AG09319 (cell line): ENCODE data around the gene ANKRD53.

ENCODE experiments used
- DNase-seq: peaks from one replicate; pipeline ENCODE4 v3.0.0-alpha.2; 2010; ENCODE audit warnings: low read depth; ENCODE audit errors: extremely low read depth
- TF ChIP-seq, protein P1 (sequence below): IDR thresholded peaks from 2 replicates; pipeline ENCODE4 v1.5.1; 2011; ENCODE audit warnings: low read depth, mild to moderate bottlenecking, inconsistent platforms, low read length, moderate library complexity

Gene ANKRD53

GRCh38 chr2:70978341-70979179, at the start of gene ANKRD53:
TSS of gene ANKRD53 (plus strand) at chr2:70978630. CDS start at chr2:70978646, 16 bp downstream.
- TF ChIP-seq, protein P1, sequence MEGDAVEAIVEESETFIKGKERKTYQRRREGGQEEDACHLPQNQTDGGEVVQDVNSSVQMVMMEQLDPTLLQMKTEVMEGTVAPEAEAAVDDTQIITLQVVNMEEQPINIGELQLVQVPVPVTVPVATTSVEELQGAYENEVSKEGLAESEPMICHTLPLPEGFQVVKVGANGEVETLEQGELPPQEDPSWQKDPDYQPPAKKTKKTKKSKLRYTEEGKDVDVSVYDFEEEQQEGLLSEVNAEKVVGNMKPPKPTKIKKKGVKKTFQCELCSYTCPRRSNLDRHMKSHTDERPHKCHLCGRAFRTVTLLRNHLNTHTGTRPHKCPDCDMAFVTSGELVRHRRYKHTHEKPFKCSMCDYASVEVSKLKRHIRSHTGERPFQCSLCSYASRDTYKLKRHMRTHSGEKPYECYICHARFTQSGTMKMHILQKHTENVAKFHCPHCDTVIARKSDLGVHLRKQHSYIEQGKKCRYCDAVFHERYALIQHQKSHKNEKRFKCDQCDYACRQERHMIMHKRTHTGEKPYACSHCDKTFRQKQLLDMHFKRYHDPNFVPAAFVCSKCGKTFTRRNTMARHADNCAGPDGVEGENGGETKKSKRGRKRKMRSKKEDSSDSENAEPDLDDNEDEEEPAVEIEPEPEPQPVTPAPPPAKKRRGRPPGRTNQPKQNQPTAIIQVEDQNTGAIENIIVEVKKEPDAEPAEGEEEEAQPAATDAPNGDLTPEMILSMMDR: no peak
- DNase-seq: no peak

GRCh38 chr2:70930371-70931329, 47.8 kb upstream of the ANKRD53 start:
- TF ChIP-seq, protein P1: no peak
- no peak for DNase-seq

DNA sequence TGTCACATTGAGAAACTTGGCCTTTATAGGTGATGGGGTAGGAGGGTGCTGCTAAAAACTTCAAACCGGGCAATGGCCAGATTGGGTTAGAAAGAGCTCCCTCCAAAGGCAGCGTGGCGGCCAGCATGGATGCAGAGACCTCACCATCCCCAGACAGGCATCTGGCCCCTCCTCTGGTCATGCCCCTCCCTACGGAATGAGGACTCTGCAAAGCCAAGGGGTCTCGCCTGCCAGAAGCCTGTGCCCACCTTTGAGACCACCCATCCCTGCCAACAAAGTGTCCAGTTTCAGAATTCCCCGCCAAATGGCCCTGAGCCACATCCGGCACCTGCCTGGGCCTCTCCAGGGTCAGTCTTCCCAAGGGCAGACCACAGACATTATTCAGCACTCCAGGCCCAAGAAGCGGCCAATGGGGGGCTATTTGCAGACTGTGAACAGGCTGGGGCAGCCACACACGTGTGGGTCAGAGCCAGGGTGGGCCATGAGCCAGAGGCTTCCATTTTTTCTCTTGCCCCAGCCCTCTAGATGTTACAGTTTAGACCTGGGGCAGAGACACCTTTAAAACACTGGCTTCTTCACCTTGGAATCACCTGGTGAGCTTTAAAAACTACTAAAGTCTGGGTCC, 46.9 kb upstream of the ANKRD53 start:
- no peak for DNase-seq
- TF ChIP-seq, protein P1: no peak

- no peak for DNase-seq
- TF ChIP-seq, protein P1: no peak
Measured at GRCh38 chr2:70932631-70933230, 45.7 kb upstream of the ANKRD53 start.

- TF ChIP-seq, protein P1: no peak
- DNase-seq: no peak
Measured at GRCh38 chr2:70934981-70935380, 43.4 kb upstream of the ANKRD53 start.

GRCh38 chr2:70935468-70936164, 42.8 kb upstream of the ANKRD53 start, which contains the start of gene ATP6V1B1:
TSS of gene ATP6V1B1 (plus strand) at chr2:70935900. CDS start at chr2:70935955, 55 bp downstream.
- DNase-seq: no peak

More at GRCh38 chr2:70935468-70936164, 42.8 kb upstream of the ANKRD53 start, which contains the start of gene ATP6V1B1:
- TF ChIP-seq, protein P1: no peak
